Choroid plexus epithelial cell (primary cell): ENCODE measurements around the gene NXPE1.

Source experiments
- DNase-seq: peaks from one replicate; pipeline ENCODE4 v3.0.0-alpha.2; 2010; ENCODE audit warnings: low read depth
- H3K4me3 ChIP-seq: 2 replicates; pipeline ENCODE4 v1.5.1; 2011; ENCODE audit warnings: low read depth, mild to moderate bottlenecking, control low read depth, low read length, moderate library complexity
- CTCF ChIP-seq: conservative IDR thresholded peaks from 2 replicates; pipeline ENCODE4 v1.5.1; 2011; ENCODE audit warnings: low read depth, mild to moderate bottlenecking, control low read depth, inconsistent platforms, low read length, moderate library complexity

The NXPE1 gene

GRCh38 chr11:114562166-114562916, 2.7 kb upstream of the NXPE1 start:
- DNase-seq, result peak; percentile 37
- H3K4me3 ChIP-seq, result no peak overlapping the region
- peak; percentile 7 for TF ChIP-seq CTCF

- no peak overlapping the region for H3K4me3 ChIP-seq
- no peak for DNase-seq
- no peak for TF ChIP-seq CTCF
Measured at GRCh38 chr11:114556135-114556534, 3.5 kb downstream of the NXPE1 start.

GRCh38 chr11:114553642-114554041, 6.0 kb downstream of the NXPE1 start:
- TF ChIP-seq CTCF, result no peak
- H3K4me3 ChIP-seq, result no peak overlapping the region
- DNase-seq, result no peak

GRCh38 chr11:114551060-114551459, 8.6 kb downstream of the NXPE1 start:
- no peak for TF ChIP-seq CTCF
- no peak overlapping the region for H3K4me3 ChIP-seq
- DNase-seq, result no peak

DNA sequence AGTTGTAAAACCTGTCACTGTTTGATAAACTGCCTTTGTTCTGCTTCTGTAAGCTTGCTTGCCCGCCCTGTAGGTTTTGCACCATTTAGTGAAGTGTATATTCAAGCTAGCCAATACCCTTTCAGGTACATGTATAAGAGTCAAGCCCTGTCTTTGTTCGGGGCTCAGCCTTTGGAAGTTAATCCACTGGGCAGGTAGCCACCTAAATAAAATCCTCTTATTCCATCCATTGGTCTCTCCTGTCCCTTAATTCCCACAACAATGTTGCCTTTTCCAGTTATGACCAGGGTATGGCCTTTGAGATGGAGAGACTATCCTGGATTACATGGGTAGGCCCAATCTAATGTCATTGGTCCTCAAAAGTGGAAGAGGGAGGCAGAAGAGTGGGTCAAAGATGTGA, 34.0 kb downstream of the NXPE1 start:
- H3K4me3 ChIP-seq, result no peak overlapping the region
- DNase-seq, result no peak
- TF ChIP-seq CTCF, result no peak

GRCh38 chr11:114524122-114524521, 35.6 kb downstream of the NXPE1 start:
- DNase-seq, result no peak
- TF ChIP-seq CTCF, result no peak
- H3K4me3 ChIP-seq, result no peak overlapping the region

DNA sequence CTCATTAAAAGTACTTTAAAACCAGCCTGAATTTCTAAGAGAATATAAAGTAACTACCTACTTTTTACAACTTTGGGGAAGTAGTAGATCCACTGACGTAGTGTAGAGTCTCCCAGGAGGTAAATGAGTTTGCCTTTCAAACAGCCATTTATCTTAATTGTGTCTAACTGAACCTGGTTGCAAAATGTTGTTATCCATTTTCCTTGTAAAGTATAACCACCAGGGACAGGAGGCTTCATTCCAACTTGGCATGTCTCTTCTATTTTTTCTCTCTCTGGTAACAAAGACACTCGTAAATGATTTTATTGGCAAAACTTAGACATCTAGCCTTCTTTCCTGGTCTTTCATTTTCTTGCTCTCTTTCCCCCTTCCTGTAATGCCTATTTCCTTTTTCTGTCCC, 36.9 kb downstream of the NXPE1 start:
- H3K4me3 ChIP-seq, result no peak overlapping the region
- no peak for DNase-seq
- TF ChIP-seq CTCF, result no peak
